Spinal cord (tissue), 10 donors: ENCODE data around the gene NTRK2. TPM values are rescaled to one million over a fixed set of nuclear protein-coding genes. Genes with fewer than 3 reads are reported as not detected.
A peak's percentile ranks its signal among the peaks of the same experiment; 100 is the strongest.

Source experiments
- DNase-seq, 6 donors: peaks; one replicate each; pipeline versions ENCODE4 v3.0.0 to v3.0.0-alpha.2; 2013 to 2015; ENCODE audit warnings: low spot score in 6 of 6, low read depth in 4 of 6
- H3K27ac ChIP-seq: one replicate; pipeline ENCODE4 v1.5.1; 2013; ENCODE audit warnings: low read depth, low read length, control low read depth
- H3K27me3 ChIP-seq: one replicate; pipeline ENCODE4 v1.6.1; 2013; ENCODE audit warnings: low read length; ENCODE audit not compliant: control insufficient read depth, insufficient read depth
- H3K36me3 ChIP-seq: one replicate; pipeline ENCODE4 v1.6.1; 2013; ENCODE audit warnings: low read length; ENCODE audit not compliant: control insufficient read depth, insufficient read depth
- H3K4me1 ChIP-seq: one replicate; pipeline ENCODE4 v1.6.1; 2013; ENCODE audit warnings: low read length; ENCODE audit not compliant: control insufficient read depth, insufficient read depth
- H3K4me3 ChIP-seq: one replicate; pipeline ENCODE4 v1.5.1; 2013; ENCODE audit warnings: low read depth, low read length, control low read depth
- H3K9me3 ChIP-seq: one replicate; pipeline ENCODE4 v1.6.1; 2013; ENCODE audit warnings: low read length; ENCODE audit not compliant: control insufficient read depth, insufficient read depth
- WGBS: methylation state at CpG from one replicate; pipeline ENCODE4 v1.1.5; 2013; ENCODE audit warnings: missing lambda C conversion rate; ENCODE audit not compliant: insufficient coverage; 5-methylcytosine and 5-hydroxymethylcytosine counted together
- polyA plus RNA-seq, 2 donors: library from polyadenylated mRNA; unstranded; fragments of 120-200 nt; gene quantifications; one replicate each; pipeline ENCODE4 v1.2.1, GENCODE V29; 2013; ENCODE audit not compliant: insufficient read length in 2 of 2
- total RNA-seq, 2 donors: library from RNA; depleted of rRNA in 1 of 2; stranded (reverse); fragments of 120-200 nt in 1 of 2; fragments of >200 nt in 1 of 2; gene quantifications; one replicate each; pipeline versions ENCODE4 v1.2.3 to v1.2.4, GENCODE V29; 2013 to 2014
- donor health status: healthy.

Gene NTRK2
- total and polyA plus RNA-seq, 4 donors = 119 to 185 (median 146) TPM

DNA sequence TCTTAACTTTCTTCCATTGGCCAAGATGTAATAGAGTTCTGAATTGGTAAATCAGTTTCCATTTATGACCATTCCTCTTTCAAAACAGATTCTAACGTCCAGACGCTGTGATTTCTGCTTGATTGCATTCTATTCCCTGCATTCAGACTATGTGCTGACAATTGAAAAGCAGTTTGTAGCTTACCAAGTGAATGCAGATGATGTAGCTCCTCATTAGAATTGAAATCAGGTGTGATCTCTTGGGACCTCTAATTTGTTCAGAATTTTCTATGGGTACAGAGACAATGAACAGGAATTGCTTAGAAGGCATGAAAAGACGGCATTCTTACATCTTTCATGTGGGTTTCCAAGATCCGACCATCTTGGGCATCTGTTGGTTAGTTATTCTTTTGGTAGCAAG lies 191.9 kb downstream of the NTRK2 start:
- H3K4me1 ChIP-seq = peaks cover 3% of the 10 kb centered on the region
- no peaks in the 10 kb centered on the region for H3K9me3 ChIP-seq
- DNase-seq = peak in 1 of 6 donors; percentile 56
- H3K36me3 ChIP-seq = no peaks in the 10 kb centered on the region
- H3K27ac ChIP-seq = no peak overlapping the region
- WGBS = 58% methylated on average over 2 of the region's 4 CpGs
- no peak overlapping the region for H3K4me3 ChIP-seq
- no peaks in the 10 kb centered on the region for H3K27me3 ChIP-seq

GRCh38 chr9:84862308-84862707 lies 192.8 kb downstream of the NTRK2 start:
- DNase-seq = no peak
- H3K36me3 ChIP-seq = no peaks in the 10 kb centered on the region
- 67% methylated on average over 1 of the region's 7 CpGs for WGBS
- no peaks in the 10 kb centered on the region for H3K27me3 ChIP-seq
- no peak overlapping the region for H3K27ac ChIP-seq
- no peaks in the 10 kb centered on the region for H3K9me3 ChIP-seq
- H3K4me3 ChIP-seq = no peak overlapping the region
- H3K4me1 ChIP-seq = peaks cover 3% of the 10 kb centered on the region

- Histone ChIP-seq H3K9me3 (no peaks in the 10 kb centered on the region), H3K4me3 (no peak overlapping the region), H3K4me1 (peaks cover 3% of the 10 kb centered on the region), H3K27ac (no peak overlapping the region), H3K27me3 (no peaks in the 10 kb centered on the region), H3K36me3 (no peaks in the 10 kb centered on the region)
- no peak for DNase-seq
- no CpG with 5 or more reads among the region's 2 CpGs for WGBS
These were observed 193.3 kb downstream of the NTRK2 start for GRCh38 chr9:84862810-84863287.

DNA sequence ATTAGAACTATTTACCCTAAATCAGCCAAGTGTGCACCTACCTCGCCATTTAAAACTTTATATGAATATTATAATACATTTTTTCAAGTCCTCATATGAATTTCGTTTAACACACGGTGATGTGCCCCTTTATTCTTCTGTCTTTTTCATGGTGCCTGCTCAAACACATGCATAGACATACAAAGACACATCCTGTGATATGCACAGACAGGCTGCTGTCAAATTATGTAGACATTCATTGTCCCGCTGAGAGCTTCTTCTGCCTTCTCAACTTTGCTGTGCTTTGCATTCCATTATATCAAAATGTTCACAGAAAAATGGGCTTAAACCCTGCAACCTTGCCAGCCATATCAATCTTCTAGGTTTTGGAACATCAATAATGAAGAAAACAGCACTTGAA lies 193.8 kb downstream of the NTRK2 start:
- Histone ChIP-seq H3K36me3 (no peaks in the 10 kb centered on the region), H3K27ac (no peak overlapping the region), H3K4me3 (no peak overlapping the region), H3K4me1 (peaks cover 3% of the 10 kb centered on the region), H3K27me3 (no peaks in the 10 kb centered on the region), H3K9me3 (no peaks in the 10 kb centered on the region)
- WGBS = 83% methylated on average over 3 of the region's 4 CpGs
- DNase-seq = no peak

DNA sequence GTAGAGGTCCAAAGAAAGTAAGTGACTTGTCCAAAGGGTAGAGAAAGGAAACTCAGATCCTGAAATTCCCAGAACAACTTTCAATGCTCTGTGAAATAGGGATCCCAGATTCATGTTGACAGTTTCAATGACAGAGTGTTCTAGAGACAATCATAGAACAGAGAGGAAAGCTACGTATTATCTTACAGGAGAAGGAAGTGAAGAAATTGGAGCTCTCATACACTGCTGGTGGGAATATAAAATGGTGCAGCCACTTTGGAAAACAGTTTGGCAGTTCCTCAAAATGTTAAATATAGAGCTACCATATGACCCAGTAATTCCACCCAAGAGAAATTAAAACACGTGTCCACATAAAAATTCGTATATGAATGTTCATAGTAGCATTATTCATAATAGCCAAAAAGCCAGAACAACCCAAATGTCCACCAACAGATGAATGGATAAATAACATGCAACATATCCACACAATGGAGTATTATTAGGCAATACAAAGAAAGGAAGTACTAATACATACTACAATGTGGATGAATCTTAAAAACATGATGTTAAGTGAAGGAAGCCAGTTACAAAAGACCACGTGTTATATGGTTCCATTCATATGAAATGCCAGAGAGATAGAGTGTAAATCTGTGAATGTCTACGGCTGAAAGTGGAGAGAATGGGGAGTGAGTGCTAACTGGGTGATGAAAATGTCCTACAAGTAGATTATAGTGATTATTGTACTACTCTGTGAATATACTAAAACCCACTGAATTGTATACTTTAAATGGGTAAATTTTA lies 197.1 kb downstream of the NTRK2 start:
- Histone ChIP-seq H3K36me3 (no peaks in the 10 kb centered on the region), H3K4me1 (peaks cover 3% of the 10 kb centered on the region), H3K27ac (no peak overlapping the region), H3K9me3 (no peaks in the 10 kb centered on the region), H3K4me3 (no peak overlapping the region), H3K27me3 (no peaks in the 10 kb centered on the region)
- 71% methylated on average over 1 of the region's 5 CpGs for WGBS
- DNase-seq = no peak

DNA sequence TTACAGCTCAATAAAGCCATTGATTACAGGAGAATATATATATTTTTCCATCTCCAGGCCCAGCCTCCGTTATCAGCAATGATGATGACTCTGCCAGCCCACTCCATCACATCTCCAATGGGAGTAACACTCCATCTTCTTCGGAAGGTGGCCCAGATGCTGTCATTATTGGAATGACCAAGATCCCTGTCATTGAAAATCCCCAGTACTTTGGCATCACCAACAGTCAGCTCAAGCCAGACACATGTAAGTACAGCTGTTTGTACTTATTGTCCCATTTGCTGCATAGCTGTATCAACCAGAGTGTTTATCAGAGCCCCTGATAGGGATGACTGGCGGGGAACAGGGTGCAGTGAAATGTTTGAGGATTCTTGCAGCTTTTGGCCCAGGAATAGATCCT lies 197.7 kb downstream of the NTRK2 start:
- Histone ChIP-seq H3K27me3 (no peaks in the 10 kb centered on the region), H3K4me3 (no peak overlapping the region), H3K36me3 (no peaks in the 10 kb centered on the region), H3K4me1 (no peaks in the 10 kb centered on the region), H3K27ac (no peak overlapping the region), H3K9me3 (no peaks in the 10 kb centered on the region)
- 97% methylated on average over 2 of the region's 3 CpGs for WGBS
- no peak for DNase-seq

DNA sequence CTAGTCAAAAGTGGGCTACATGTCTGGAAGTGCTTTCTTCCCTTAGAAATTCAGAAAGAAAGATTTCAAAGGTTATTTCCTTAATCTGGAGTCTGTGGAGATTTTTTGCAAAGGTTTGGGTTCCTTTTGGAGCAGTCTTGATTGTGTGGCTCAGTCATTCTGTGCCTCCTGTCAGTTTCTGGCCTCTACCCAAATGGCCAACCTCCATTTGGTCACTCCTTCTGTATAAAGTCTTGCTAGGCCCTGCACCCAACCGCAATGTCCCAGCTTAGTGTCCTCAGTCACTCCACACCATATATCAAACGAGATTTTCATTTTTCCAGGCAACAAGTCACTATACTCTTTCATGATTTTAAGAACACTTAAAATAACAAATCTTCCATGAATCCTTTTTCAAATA lies 199.6 kb downstream of the NTRK2 start:
- Histone ChIP-seq H3K27ac (no peak overlapping the region), H3K4me3 (no peak overlapping the region), H3K36me3 (no peaks in the 10 kb centered on the region), H3K4me1 (no peaks in the 10 kb centered on the region), H3K27me3 (no peaks in the 10 kb centered on the region), H3K9me3 (no peaks in the 10 kb centered on the region)
- WGBS = 68% methylated on average over 2 of the region's 2 CpGs
- no peak for DNase-seq

GRCh38 chr9:84871983-84872382 lies 202.5 kb downstream of the NTRK2 start:
- Histone ChIP-seq H3K27ac (no peak overlapping the region), H3K36me3 (no peaks in the 10 kb centered on the region), H3K27me3 (no peaks in the 10 kb centered on the region), H3K4me3 (no peak overlapping the region), H3K9me3 (no peaks in the 10 kb centered on the region), H3K4me1 (peaks cover 3% of the 10 kb centered on the region)
- no peak for DNase-seq
- 93% methylated on average over 3 of the region's 4 CpGs for WGBS

GRCh38 chr9:84874022-84874421 lies 204.5 kb downstream of the NTRK2 start:
- Histone ChIP-seq H3K4me3 (no peak overlapping the region), H3K9me3 (no peaks in the 10 kb centered on the region), H3K27ac (no peak overlapping the region), H3K4me1 (peaks cover 3% of the 10 kb centered on the region), H3K36me3 (no peaks in the 10 kb centered on the region), H3K27me3 (no peaks in the 10 kb centered on the region)
- WGBS = 63% methylated on average over 3 of the region's 4 CpGs
- no peak for DNase-seq

DNA sequence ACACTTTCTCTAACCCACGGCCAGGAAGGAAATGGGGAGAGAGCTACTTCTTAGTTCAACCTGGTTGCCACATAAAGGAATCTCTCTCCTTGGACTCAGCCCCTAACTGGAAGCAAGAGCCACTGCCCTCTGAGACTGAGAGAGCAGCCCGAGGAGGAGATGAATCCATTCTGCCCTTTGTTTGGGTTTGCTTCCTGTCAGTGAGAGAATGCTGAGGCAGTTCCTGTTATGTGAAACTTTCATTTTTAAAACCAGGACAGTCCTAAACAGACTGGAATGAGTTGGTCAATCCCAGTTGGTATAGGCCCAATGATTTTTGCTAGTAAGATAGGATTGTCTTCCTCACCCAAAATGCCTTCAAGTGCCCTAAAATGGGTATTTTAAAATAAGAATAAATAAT lies 205.1 kb downstream of the NTRK2 start:
- DNase-seq = no peak
- Histone ChIP-seq H3K36me3 (no peaks in the 10 kb centered on the region), H3K27me3 (no peaks in the 10 kb centered on the region), H3K9me3 (no peaks in the 10 kb centered on the region), H3K4me1 (peaks cover 3% of the 10 kb centered on the region), H3K4me3 (no peak overlapping the region), H3K27ac (no peak overlapping the region)
- WGBS = 17% methylated on average over 1 of the region's 2 CpGs
